HG03095 (cell line): ENCODE data around the gene USP4.
"Not testable (repeated sequence)": the region's sequence is repeated elsewhere in the genome, so short reads cannot be mapped to it uniquely, and the experiment has no call there.

ENCODE experiments used
- ATAC-seq: cut with Tn5 transposase; IDR thresholded peaks from one replicate; pipeline ENCODE4 v1.9.1; 2021; ENCODE audit warnings: moderate library complexity; ENCODE audit not compliant: unreplicated experiment

USP4 gene

GRCh38 chr3:49339941-49340800 lies at the start of gene USP4:
Gene USP4 (minus strand): TSS chr3:49340053. CDS start chr3:49340024, 29 bp downstream.
- peak; percentile 75 for ATAC-seq

GRCh38 chr3:49389297-49389696 lies 49.4 kb upstream of the USP4 start:
- ATAC-seq, result no peak

DNA sequence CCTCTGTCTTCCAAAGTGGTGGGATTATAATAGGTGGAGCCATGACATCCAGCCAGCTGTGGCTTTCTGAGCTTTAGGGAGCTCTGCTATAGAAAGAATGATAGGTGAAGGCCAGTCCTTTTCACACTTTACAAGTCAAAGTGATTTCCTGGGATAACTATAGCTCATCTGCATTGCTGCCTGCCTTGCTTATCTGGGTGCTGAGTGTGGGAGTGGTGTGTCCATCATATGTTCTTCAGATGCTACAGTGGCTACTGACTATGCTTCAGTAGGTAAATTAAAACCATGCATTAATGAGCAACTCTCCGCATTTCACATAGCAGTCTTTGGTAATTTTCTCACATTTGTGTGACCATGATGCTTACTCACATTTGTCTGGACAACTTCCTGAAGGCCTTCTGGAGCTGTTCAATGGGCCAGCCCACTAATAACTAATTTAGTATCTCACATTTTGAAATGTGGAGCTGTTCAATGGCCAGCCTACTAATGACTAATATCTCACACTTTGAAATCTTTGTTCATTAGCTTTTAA lies 48.5 kb upstream of the USP4 start:
- ATAC-seq, result no peak

DNA sequence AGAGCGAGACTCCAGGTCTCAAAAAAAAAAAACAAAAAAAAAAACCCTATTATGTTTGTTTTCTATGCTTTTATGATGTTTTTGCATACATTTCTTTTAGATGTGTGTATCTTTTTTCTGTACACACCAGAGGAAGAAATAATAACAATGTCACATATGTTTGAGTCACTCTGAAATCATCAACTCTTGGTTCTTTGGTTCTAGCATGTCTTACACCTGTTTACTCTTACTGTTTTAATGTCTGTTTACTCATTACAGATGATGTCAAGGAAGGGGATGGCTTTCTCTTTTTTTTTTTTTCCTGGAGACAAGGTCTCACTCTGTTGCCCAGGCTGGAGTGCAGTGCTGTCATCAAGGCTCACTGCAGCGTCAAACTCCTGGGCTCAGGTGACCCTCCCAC lies 47.9 kb upstream of the USP4 start:
- no peak for ATAC-seq

DNA sequence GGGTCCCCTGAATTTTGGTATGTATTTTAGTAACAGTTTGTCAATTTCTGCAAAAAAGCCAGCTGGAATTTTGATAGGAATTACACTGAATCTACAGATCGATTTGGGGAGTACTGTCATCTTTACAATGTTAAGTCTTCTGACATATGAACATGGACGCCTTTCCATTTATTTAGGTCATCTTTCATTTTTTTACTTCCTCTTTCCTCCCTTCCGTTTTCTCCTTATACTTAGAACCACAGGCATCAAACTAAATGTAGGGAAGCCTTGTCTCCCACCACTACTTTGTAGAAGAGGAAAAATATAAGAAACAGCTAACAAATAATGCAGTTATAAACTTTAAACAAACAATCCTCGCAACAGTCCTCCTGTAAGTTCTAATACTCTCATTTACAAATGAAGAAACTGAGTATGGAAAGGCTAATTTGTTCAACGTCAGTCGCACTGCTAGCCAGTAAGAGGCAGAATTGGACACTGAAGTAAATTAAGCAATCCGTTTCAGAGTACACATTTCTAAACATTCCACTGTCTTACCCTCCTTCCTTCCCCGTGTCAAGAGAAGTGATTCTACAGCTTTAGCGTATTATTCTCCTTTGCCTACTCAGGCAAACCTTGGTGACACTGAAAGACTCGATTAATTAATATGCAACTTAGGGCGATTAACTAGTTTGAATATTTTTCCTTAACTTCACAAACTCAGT lies 46.4 kb upstream of the USP4 start:
- no peak for ATAC-seq

DNA sequence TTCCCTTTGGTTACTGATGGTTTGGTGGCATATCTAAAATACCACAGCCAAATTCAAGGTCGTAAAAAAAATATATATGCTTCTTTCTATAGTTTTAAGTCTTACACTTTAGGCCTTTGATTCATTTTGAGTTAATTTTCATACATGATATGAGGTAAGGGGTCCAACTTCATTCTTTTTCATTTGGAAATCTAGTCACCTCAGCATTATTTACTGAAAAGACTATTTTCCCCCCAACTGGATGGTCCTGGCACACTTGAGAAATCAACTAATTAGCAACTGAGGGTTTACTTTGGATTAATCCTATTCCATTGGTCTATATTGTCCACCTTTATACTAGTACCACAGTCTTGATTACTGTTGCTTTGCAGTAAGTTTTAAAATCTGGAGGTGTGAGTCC lies 45.8 kb upstream of the USP4 start:
- no peak for ATAC-seq

DNA sequence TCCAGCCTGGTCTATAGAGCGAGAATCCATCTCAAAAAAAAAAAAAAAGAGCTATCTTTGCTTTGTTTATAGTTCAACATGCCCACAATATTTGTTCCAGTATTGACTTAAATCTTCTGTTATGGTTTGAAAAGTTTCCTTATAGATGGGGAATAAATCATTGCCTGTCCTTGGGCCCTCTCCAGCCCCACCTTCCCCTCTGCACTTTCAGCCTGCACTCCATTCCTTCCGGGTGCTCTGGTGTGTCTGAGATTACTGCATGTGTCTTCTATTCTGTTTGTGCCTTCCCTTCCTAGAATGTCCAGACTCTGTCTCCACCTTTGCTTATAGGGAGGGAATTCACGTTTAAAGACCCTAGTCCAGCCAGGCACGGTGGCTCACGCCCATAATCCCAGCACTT lies 43.5 kb upstream of the USP4 start:
- no peak for ATAC-seq

GRCh38 chr3:49378249-49378895 lies 38.5 kb upstream of the USP4 start:
- no peak for ATAC-seq

DNA sequence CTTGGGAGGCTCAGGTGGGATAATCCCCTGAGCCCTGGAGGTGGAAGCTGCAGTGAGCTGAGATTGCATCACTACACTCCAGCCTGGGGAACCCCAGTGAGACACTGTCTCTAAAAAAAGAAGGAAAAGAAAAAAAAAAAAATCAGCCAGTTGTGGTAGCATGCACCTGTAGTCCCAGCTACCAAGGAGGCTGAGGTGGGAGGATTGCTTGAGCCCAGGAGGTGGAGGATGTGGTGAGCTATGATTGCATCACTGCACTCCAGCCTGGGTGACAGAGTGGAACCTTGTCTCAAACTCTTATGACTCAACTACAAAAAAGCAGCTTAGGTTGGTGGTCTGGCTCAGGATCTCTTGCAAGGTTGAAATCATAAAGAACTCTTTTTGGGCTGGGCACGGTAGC lies 37.6 kb upstream of the USP4 start:
- ATAC-seq, result no peak

DNA sequence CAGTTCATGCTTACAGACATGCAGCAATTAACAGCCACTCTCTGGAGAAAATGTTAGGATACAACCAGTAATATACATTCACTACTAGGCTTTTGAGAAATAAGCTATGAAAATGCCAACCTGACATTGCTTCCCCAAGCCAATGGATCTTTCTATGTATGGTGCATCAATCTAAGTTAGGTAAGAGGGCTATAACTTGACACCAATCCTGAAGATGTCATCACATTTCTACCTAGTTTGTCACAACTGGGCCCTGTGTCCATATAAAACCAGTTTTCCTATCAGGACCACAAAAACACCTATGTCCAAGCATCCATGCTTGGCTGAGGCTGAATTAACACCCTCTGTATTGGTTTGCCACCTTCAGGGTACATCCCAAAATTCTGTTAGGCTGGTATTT lies 32.1 kb upstream of the USP4 start:
- no peak for ATAC-seq

GRCh38 chr3:49370585-49371290 lies 30.9 kb upstream of the USP4 start:
- no peak for ATAC-seq

DNA sequence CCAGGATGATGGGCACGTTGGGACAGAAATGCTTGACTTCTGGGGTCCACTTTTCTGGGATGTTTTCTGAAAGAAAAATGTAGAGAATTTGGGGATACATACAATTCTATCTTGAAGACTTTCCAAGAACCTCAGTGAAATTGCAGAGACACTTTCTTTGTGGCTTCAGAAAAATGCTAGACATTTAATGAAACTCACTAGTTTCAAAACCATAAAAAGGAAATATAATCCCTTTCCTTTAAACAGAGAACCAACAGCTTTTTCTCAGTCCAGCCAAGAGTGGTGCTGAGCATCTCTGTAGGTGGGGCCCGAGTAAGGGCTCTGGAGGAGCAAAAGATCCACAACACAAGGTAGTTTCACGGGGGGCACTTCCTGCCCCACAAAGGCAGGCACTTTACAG lies 22.7 kb upstream of the USP4 start:
- ATAC-seq, result no peak

GRCh38 chr3:49359623-49360022 lies 19.8 kb upstream of the USP4 start:
- ATAC-seq, result no peak

GRCh38 chr3:49358884-49359225 lies 19.0 kb upstream of the USP4 start:
- ATAC-seq, result no peak

DNA sequence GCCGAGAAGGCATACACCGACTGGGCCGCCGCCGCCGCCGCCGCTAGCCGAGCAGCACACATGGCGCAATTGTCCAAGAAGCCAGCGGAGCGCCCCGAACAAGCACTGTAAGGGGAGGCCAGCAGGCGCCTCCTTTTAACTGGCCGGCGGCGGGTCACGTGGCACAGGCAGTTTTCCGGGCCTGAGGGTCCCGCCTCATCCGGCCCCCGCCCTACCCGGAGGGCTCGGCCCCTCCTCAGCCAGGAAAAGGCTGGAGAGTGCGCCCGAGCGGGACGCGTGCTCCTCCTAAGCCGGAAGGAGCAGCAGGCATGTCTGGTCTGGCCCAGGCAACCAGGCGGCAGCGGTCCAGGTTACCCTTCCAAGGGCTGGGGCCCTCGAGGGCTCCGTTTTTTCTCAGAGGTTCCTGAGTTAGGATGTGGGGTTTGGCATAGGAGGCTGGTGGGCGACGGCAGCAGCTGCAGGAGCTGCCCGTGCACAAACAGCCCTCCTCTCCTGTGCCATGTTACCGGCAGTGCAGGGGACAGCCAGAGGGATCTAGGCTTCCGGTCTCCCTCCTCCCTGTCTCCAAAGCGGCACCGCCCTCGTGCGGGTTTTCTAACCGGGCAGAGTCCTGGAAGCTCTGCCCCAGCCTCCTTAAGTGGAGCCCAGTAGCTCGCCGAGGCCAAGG lies 18.5 kb upstream of the USP4 start, which contains the start of gene GPX1:
TSS of gene GPX1 (minus strand) at position 137 of the 667 bp plus-strand sequence. CDS start at position 62, 75 bp downstream.
- ATAC-seq, result peak; percentile 83

GRCh38 chr3:49357443-49358216 lies 17.8 kb upstream of the USP4 start:
- peak; percentile 14 for ATAC-seq

- ATAC-seq, result not testable (repeated sequence)
Measured at GRCh38 chr3:49357095-49357442, 17.2 kb upstream of the USP4 start.

DNA sequence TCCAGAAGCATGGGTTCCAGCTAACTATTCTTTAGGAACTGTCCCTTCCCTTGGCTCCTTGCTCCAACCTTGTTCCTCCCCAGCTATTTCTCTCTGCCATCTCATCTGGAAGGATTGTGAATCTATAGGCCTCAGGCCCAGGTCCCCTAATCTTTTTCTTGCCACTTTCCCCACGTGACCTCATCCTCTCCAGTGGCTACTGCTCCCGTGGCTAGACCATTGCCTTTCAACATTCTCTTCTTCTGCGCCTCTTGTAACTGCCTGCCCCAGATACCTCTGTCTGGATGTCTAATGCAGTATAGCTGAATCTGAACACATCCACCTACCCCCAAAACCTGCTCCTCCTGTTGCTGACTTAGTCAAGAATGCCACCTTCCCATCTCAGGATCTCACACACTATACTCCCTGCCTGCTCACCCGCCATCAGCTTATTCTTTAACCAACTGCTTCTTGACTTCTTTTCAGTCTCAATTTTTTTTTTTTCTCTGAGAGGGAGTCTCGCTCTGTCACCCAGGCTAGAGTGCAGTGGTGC lies 13.1 kb upstream of the USP4 start:
- no peak for ATAC-seq

- no peak for ATAC-seq
Measured at GRCh38 chr3:49352281-49352680, 12.4 kb upstream of the USP4 start.
